HG02798 (cell line): Measurements from ENCODE around the gene SLC13A1.
A peak's percentile ranks its signal among the peaks of the same experiment; 100 is the strongest.
"Not testable (repeated sequence)": the region's sequence is repeated elsewhere in the genome, so short reads cannot be mapped to it uniquely, and the experiment has no call there.

Source experiments
- ATAC-seq: cut with Tn5 transposase; IDR thresholded peaks from one replicate; pipeline ENCODE4 v1.9.1; 2021; ENCODE audit warnings: mild to moderate bottlenecking; ENCODE audit not compliant: unreplicated experiment, poor library complexity

The SLC13A1 gene

DNA sequence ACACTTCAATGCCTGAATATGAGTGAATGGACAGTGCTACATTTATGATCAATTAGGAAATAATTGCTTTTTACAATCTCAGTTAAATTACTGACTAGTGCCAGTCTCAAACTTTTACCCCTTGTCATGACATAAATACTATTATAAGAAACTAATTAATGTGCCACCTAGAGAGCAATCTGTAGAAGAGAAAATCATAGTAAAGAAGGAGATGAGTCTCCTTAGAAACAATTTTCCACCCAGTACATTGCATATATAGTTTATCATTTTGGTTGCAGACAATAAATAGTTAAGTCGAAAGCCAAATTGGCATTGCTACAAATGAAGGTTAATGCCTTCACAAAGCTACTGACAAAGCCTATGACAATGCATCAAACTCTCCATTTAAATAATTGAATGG lies 68.6 kb downstream of the SLC13A1 start:
- no peak for ATAC-seq

- ATAC-seq = no peak
These were observed 73.1 kb downstream of the SLC13A1 start for GRCh38 chr7:123126691-123127090.

- no peak for ATAC-seq
These were observed 73.6 kb downstream of the SLC13A1 start for GRCh38 chr7:123126171-123126570.

GRCh38 chr7:123125231-123125630 lies 74.5 kb downstream of the SLC13A1 start:
- no peak for ATAC-seq

DNA sequence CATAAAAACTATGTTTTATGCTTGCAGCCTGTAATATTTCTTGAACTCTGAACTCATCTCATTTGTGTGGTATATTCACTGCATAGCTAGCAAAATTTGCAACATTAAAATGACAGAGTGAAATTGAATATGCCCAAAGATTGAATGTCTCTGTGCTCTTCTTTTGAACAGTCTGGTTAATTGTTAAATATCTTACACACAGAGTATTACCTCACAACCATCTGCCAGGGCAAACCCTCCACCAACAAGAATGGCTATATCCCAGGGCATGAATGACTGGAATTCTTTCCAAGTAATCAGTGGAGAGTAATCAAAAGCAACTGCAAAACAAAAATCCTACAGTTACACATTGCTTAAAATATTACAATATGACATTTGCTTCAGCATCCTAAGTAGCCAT lies 76.9 kb downstream of the SLC13A1 start:
- no peak for ATAC-seq

DNA sequence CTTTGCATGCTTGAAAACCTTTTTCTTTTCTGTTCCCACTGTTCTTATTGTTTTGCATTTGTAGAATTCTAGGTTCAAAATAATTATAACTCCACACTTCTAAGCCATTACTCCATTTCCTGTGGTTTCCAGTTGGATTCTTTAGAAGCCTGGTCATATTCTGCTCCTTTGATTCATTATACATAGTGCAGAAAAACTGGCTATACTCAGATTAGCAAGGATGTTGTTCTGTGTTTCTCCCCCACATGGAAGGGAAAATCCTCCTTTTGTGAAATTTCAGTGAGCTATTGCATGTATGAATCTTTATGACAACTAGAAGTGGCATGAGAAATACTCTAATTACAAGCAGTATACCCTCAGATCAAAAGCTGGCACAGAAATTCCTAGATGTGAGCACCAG lies 79.5 kb downstream of the SLC13A1 start:
- no peak for ATAC-seq

GRCh38 chr7:123115331-123115730 lies 84.4 kb downstream of the SLC13A1 start:
- ATAC-seq = no peak

DNA sequence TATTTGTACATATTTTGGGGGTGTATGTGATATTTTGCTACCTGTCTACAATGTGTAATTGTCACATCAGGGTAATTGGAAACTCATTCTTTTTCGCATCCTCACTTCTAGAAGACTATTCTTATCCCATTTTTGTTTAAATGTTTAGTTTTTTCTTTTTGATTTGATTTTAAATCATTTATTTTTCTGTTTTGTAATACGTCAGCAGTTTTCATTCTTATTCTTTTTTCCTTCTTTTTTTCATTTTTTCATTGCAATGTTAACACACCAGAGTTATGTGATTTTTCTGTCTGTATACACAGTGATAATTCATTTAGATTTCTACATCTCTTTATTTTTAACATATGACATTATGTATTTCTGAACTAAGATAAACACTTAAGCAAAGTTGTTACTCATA lies 85.5 kb downstream of the SLC13A1 start:
- no peak for ATAC-seq

DNA sequence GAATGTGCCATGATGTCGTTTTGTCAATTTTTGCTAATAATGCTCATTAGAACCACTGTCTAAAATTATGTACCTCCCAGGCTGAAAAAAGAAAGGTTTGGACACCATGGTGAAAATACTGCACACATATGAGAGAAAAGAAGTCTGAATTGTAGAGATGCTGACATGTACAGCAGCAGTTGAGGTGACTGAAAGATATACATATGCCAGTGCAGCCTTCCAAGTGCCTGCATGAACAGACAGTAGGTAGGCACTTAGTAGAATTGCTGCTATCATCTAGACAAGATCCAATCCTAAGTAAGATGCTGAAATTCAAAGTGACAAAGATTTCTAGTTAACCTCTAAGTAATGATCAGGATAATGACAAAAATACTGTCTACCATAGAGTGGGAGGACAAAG lies 86.9 kb downstream of the SLC13A1 start:
- no peak for ATAC-seq

DNA sequence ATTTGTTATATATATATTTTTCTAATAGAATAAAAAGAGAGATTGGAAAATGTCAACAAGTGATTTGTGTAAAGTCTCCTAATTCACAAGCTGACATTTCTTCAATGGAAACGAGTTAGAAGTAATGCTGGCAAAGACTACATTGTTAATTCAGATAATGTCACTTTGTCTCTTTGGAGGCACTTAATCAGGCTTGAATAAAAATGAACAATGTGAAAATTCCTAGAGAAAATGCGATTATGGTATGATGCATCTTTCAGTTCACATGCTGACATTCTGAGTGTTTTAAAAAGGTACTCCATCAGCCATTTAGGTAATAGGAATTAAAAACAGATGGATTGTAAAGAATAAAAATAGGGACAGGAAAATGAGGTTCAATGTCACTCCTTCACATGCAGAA lies 100.1 kb downstream of the SLC13A1 start:
- no peak for ATAC-seq

DNA sequence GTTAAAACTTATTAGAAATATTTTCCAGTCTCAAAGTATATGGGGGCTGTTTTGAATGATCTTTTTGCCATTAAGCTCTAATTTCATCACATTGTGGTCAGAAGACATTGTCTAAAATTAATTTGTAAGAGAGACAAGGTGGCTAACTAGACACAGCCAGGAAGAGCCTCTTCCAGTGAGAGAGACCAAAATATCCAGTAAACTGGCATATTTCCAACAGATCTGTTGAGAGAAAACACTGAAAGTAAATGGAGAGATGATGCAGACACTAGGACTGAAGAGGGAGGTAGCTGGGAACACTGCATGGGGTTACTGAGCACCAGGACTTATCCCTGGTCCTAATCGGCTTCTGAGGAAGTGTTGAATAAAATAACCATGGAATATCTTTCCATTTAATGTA lies 102.8 kb downstream of the SLC13A1 start:
- ATAC-seq = no peak

GRCh38 chr7:123096434-123096833 lies 103.3 kb downstream of the SLC13A1 start:
- peak; percentile 60 for ATAC-seq

DNA sequence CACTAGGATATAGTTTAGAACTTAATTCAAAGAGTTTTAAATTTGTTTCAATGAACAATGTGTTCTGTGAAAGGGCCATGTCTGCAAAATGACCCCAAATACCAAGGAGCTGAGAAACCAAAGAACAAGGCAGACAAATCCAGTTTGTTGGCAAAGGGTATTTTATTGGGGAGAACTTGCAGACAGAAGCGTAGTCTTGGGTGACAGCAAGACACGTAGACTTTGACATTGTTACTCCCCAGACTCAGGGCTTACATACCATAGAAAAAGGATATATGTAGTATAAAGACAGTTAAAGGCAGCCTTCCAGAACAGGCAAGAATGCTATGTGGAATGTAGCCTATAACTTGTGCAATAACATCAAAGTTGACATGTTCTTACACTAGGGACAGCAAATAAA lies 109.3 kb downstream of the SLC13A1 start:
- ATAC-seq = no peak

- not testable (repeated sequence) for ATAC-seq
These were observed 112.9 kb downstream of the SLC13A1 start for GRCh38 chr7:123086910-123087309.

DNA sequence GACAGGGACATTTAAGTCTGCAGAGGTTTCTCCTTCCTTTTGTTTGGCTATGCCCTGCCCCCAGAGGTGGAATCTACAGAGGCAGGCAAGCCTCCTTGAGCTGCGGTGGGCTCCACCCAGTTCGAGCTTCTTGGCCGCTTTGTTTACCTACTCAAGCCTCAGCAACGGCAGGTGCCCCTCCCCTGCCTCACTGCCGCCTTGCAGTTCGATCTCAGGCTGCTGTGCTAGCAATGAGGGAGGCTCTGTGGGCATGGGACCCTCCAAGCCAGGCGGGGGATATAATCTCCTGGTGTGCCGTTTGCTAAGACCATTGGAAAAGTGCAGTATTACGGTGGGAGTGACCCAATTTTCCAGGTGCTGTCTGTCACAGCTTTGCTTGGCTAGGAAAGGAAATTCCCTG lies 114.9 kb downstream of the SLC13A1 start:
- ATAC-seq = not testable (repeated sequence)

- ATAC-seq = no peak
These were observed 120.7 kb downstream of the SLC13A1 start for GRCh38 chr7:123079021-123079420.

DNA sequence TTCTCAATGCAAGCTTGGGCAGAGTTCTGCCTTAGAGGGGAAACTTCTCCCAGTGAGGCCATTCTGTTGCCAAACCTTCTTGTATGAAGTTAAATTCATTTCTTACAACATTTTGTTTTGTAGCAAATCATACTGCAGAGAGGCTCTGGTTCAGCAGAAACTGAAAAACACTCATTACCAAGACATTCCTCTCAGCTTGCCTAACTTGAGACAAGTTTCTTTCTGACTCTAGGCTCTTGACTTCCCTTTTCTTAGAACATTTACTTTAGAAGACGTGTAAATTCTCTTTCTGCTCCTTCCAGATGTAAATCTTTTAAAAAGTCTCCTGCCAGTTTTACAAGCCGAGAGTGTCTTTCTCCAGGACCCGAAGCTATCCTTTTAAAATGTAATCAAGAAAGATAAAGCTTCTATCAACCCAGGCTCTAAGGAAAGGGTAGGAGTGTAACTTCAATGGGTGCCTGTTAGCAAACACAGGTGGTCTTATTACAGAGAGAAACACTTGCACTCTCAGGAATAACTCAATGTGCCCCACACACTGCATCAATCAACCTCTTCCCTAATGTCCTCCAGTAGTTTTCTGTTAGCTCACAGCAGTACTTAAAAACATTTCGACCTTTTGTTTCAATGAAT lies 123.8 kb downstream of the SLC13A1 start:
- peak; percentile 64 for ATAC-seq

GRCh38 chr7:123070702-123071286 lies 129.0 kb downstream of the SLC13A1 start:
- peak; percentile 55 for ATAC-seq

DNA sequence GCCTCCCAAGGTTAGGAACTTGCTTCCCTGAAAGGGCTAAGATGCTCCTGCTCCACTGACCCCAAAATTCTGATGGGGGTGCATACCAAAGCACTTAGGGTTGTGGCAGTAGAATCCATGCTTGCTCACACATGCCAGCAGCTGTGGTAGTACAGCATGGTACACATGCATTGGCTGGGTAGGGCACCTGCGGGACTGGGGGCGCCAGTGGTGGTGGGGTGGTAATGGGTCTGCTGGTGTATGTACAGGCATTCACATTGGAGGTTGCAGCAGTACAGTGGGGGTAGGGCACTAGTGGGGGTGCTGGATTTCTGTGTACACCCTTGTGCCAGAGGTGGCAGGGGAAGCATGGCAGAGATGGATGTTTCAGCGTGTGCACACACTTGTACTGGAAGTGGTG lies 132.0 kb downstream of the SLC13A1 start:
- ATAC-seq = no peak
